Spleen (tissue), 7 donors: Measurements from ENCODE around the gene IQSEC1.

Experiments used
- CTCF ChIP-seq, 11 experiments: fragments of 200-600 bp in 7 of 11; fragments of 450-650 bp in 4 of 11; sonication (generic) in 4 of 11; IDR thresholded peaks in 8 of 11; conservative IDR thresholded peaks in 3 of 11; 1 replicate in 7 of 11; 2 replicates in 4 of 11; pipeline versions ENCODE4 v1.4.0 to v1.8.0; 2016 to 2021; ENCODE audit warnings: antibody characterized with exemption in 11 of 11, inconsistent platforms in 4 of 11, mild to moderate bottlenecking in 1 of 11
- POLR2A ChIP-seq, 3 donors: fragments of 450-650 bp; IDR thresholded peaks; one replicate each; pipeline ENCODE4 v1.5.1; 2017; ENCODE audit warnings: antibody characterized with exemption in 3 of 3, mild to moderate bottlenecking in 1 of 3
- donor health status: DM: no; HTN: no; CAD: no; lungs with moderate emphysema.
- donor health status: DM: no; HTN: no; CAD: no.
- donor health status: DM: no; HTN: no; CAD: no.

- TF ChIP-seq POLR2A (IDR thresholded peaks at IDR 0.05) (no peak), CTCF (IDR thresholded peaks at IDR 0.05 in 8 of 11, conservative IDR thresholded peaks at IDR 0.05 in 3 of 11) (no peak)
Measured at GRCh38 chr3:13066236-13066635, 7.0 kb downstream of the IQSEC1 start.
